ENCODE data around the gene MMP26.

MMP26 gene

DNA sequence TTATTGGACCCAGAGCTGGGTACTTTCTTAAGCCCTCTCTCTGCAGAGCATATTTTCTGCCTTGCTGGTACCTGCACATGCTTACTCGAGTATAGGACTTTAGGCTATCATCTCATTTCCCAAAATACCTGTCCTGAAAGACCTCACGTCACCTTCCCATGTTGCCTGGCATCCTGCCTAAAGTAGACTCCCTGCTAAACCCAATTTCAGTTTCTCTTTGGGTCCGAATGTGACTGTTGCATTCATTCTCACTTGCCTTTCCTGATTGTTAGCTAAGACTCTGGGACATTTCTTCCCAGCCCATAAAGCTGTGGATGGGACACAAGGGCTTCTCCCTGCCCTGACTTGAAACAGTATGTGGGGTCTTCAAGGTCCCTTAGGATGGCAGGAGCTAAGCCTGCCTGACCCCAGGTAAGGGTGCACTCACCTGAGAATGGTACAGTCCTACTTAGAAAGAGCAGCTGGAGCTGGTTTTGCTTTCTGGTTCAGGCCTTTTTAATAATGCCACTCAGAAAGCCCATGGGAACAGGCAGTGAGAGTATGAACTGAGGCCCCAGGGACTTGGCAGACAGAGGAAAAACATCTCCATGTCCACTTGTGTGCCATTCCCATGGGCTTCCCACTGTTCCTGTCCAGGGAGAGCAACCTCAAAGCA is 19.8 kb upstream of the MMP26 start:
- TF ChIP-seq, protein P1, sequence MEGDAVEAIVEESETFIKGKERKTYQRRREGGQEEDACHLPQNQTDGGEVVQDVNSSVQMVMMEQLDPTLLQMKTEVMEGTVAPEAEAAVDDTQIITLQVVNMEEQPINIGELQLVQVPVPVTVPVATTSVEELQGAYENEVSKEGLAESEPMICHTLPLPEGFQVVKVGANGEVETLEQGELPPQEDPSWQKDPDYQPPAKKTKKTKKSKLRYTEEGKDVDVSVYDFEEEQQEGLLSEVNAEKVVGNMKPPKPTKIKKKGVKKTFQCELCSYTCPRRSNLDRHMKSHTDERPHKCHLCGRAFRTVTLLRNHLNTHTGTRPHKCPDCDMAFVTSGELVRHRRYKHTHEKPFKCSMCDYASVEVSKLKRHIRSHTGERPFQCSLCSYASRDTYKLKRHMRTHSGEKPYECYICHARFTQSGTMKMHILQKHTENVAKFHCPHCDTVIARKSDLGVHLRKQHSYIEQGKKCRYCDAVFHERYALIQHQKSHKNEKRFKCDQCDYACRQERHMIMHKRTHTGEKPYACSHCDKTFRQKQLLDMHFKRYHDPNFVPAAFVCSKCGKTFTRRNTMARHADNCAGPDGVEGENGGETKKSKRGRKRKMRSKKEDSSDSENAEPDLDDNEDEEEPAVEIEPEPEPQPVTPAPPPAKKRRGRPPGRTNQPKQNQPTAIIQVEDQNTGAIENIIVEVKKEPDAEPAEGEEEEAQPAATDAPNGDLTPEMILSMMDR (conservative IDR thresholded peaks at IDR 0.05; ENCODE audit: low read depth): no peak
- CTCF ChIA-PET: no interaction called here
- POLR2A ChIA-PET (ENCODE audit: low non-redundant PET): no interaction called here
- DNase-seq (ENCODE audit: low spot score): no peak
- H3K27ac ChIP-seq: no peak overlapping the region

GRCh38 chr11:4695442-4695841 is 9.1 kb upstream of the MMP26 start:
- ChIA-PET CTCF (no interaction called here), POLR2A (ENCODE audit: low non-redundant PET) (no interaction called here)
- DNase-seq (ENCODE audit: low spot score): no peak
- TF ChIP-seq, protein P1 (conservative IDR thresholded peaks at IDR 0.05; ENCODE audit: low read depth): no peak
- H3K27ac ChIP-seq: no peak overlapping the region

DNA sequence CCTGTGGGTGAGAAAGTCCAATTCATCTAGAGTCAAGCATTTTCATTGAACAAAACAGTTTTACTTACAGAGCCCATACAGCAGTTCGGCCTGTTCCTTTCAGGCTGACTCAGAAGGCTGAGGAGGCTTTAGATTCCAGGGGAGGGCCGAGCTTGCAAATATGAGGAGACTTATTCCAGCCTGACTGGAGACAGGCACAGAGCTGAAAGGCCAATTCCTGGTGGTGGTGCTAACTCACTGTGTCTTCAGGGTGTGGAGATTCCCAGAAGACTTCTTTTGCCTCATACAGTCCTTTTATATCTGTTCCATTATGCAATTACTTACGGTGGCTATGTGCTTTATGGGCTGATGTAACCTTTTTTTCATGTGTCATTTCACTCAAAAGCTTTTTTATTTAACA is 7.0 kb upstream of the MMP26 start, which contains the start of gene OR51E2:
Gene OR51E2 (minus strand): TSS at position 269 of the 400 bp plus-strand sequence. CDS start 15,142 bp downstream, outside the sequence.
- POLR2A ChIA-PET (ENCODE audit: low non-redundant PET): no interaction called here
- DNase-seq (ENCODE audit: low spot score): no peak
- TF ChIP-seq, protein P1 (conservative IDR thresholded peaks at IDR 0.05; ENCODE audit: low read depth): no peak
- CTCF ChIA-PET: no interaction called here
- H3K27ac ChIP-seq: no peak within 1 kb of the TSS

DNA sequence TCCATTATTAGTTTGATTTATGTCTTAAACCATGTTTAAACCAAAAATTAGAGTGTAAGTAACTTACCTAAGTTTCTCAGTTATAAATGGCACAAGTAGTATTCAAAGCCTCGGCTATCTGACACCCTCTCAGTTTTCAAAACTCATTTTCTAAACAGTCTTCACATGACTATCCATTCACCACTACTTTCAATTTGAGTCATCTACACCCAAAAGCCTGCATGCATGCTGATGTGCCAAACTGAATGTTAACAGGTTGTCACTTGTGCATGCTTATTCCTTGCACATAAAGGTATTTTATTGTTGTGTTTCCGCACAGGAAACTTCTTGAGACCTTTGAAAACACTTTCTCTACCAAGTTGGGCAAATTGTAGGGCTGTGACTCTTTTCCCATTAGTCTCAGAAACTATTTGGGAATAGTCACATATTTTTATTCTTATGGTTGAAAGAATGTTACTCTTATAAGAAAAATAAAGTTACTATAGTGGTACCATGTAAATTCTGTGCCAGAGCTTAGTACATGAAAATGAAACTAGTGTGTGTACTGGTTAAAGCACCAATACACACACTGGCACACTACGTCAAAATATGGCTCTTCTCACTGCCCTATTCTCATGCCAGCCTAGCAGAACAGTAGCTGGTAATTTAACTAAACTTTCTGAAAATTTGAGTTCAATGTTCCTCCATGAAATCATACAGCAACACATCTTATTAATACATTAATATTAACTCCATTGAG is 4.7 kb upstream of the MMP26 start:
- POLR2A ChIA-PET (ENCODE audit: low non-redundant PET): no interaction called here
- TF ChIP-seq, protein P1 (conservative IDR thresholded peaks at IDR 0.05; ENCODE audit: low read depth): no peak
- CTCF ChIA-PET: no interaction called here
- DNase-seq (ENCODE audit: low spot score): no peak
- no peak overlapping the region for H3K27ac ChIP-seq

DNA sequence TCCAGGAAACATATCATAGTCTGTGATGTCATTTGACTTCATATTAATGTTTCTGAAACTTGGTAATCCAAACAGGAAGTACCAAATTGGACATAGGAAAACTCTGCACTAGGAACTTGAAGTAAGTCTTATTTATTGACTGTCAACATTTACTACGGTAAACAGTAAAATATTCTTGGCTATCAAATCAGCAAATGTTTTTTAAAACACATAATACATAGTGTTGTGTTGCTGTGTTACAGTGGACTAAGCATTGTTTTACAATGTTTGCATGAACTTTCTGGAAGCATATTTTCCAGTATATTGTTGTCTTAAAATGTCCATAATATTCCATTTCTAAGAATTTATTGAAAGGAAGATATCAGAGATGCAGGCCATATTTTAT is 4.2 kb upstream of the MMP26 start:
- POLR2A ChIA-PET (ENCODE audit: low non-redundant PET): no interaction called here
- CTCF ChIA-PET: no interaction called here
- TF ChIP-seq, protein P1 (conservative IDR thresholded peaks at IDR 0.05; ENCODE audit: low read depth): no peak
- no peak overlapping the region for H3K27ac ChIP-seq
- DNase-seq (ENCODE audit: low spot score): no peak

GRCh38 chr11:4704790-4705334 is 278 bp downstream of the MMP26 start:
- TF ChIP-seq, protein P1 (conservative IDR thresholded peaks at IDR 0.05; ENCODE audit: low read depth): no peak
- ChIA-PET POLR2A (ENCODE audit: low non-redundant PET) (no interaction called here), CTCF (interaction anchor here (0.6 kb wide), 1 partner anchor 12 kb away, joined by 3 read pairs; no protein-coding TSS in a partner anchor)
- H3K27ac ChIP-seq: no peak overlapping the region
- DNase-seq (ENCODE audit: low spot score): no peak

Measured in RWPE1 (cell line).